Measurements from ENCODE around the gene COBL. TPM values are rescaled to one million over a fixed set of nuclear protein-coding genes. Genes with fewer than 3 reads are reported as not detected.

COBL gene
- total and polyA plus RNA-seq, 2 experiments from 2014 or later, result 0.07 to 0.69 TPM

GRCh38 chr7:51250512-51250911 lies 66.1 kb downstream of the COBL start:
- H3K27me3 ChIP-seq, result no peaks in the 10 kb centered on the region
- no peak overlapping the region for H3K27ac ChIP-seq
- no peaks in the 10 kb centered on the region for H3K4me1 ChIP-seq (ENCODE audit: low read depth)
- no peak for TF ChIP-seq CTCF (IDR thresholded peaks at IDR 0.05; ENCODE audit: low read depth, low read length)
- no peak overlapping the region for H3K4me3 ChIP-seq
- DNase-seq (ENCODE audit: low read depth in 1 of 2, low spot score in 1 of 2), result no peak
- no peaks in the 10 kb centered on the region for H3K9me3 ChIP-seq (ENCODE audit: low read depth)
- no peaks in the 10 kb centered on the region for H3K36me3 ChIP-seq

- Histone ChIP-seq H3K9me3 (ENCODE audit: low read depth) (no peaks in the 10 kb centered on the region), H3K4me1 (ENCODE audit: low read depth) (no peaks in the 10 kb centered on the region), H3K27me3 (no peaks in the 10 kb centered on the region), H3K4me3 (no peak overlapping the region), H3K27ac (no peak overlapping the region), H3K36me3 (no peaks in the 10 kb centered on the region)
- no peak for DNase-seq (ENCODE audit: low read depth in 1 of 2, low spot score in 1 of 2)
- TF ChIP-seq CTCF (IDR thresholded peaks at IDR 0.05; ENCODE audit: low read depth, low read length), result no peak
Measured at GRCh38 chr7:51249991-51250390, 66.6 kb downstream of the COBL start.

- Histone ChIP-seq H3K4me3 (no peak overlapping the region), H3K4me1 (ENCODE audit: low read depth) (no peaks in the 10 kb centered on the region), H3K36me3 (no peaks in the 10 kb centered on the region), H3K27ac (no peak overlapping the region), H3K9me3 (ENCODE audit: low read depth) (no peaks in the 10 kb centered on the region), H3K27me3 (no peaks in the 10 kb centered on the region)
- no peak for TF ChIP-seq CTCF (IDR thresholded peaks at IDR 0.05; ENCODE audit: low read depth, low read length)
- DNase-seq (ENCODE audit: low read depth in 1 of 2, low spot score in 1 of 2), result no peak
Measured at GRCh38 chr7:51249187-51249945, 67.2 kb downstream of the COBL start.

DNA sequence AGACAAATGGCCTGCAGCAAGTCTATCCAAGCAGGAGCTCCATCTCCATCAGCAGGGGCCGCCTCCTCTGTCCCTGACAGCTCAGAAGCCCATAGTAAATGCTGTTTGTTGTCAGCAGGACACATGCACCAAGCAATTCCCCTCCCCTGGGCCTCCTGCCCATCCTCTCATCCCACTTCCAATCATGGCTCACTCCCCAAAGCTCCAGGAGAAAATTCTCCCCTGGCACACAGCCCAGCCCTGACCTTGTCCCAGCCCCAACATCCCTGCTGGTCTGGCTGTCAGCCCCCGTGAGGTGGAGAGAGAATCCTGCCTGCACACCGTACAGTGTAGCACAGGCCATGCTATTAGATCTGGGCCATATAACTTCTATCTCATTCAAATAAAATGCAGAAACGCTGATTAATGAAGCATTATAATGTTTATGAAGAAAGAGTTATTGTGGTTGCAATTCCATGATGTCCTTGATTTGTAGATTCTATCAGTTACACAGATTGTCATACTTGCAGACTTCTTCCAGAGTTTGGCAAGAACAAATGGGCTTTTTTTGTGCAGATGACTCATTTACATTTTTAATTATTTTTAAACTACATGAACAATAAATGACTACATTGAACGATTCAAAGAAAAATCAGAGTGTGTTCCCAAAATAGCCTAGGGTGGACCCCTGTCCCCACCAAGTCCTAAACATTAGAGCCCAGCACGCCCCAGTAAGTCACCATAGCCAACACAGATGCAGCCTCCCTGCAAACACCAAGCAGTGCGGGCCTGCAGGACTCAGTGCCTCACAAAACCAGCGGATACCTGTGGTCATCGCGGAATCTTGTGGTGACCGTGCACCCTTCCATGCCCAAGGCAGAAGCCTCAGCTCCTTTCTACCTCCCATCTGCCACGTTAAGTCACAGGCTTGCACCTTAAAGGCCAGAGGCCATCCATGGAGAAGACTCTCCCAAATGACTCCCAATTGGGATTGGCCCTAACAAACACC lies 70.1 kb downstream of the COBL start:
- H3K36me3 ChIP-seq, result no peaks in the 10 kb centered on the region

More for the DNA sequence above, 70.1 kb downstream of the COBL start:
- no peaks in the 10 kb centered on the region for H3K9me3 ChIP-seq (ENCODE audit: low read depth)
- TF ChIP-seq CTCF (IDR thresholded peaks at IDR 0.05; ENCODE audit: low read depth, low read length), result no peak
- no peak overlapping the region for H3K27ac ChIP-seq
- no peak overlapping the region for H3K4me3 ChIP-seq
- H3K4me1 ChIP-seq (ENCODE audit: low read depth), result no peaks in the 10 kb centered on the region
- DNase-seq (ENCODE audit: low read depth in 1 of 2, low spot score in 1 of 2), result no peak
- no peaks in the 10 kb centered on the region for H3K27me3 ChIP-seq
